MCF 10A (cell line): ENCODE results near the gene ASB3. TPM values are rescaled to one million over a fixed set of nuclear protein-coding genes. Genes with fewer than 3 reads are reported as not detected.
A peak's percentile ranks its signal among the peaks of the same experiment; 100 is the strongest.
"Not testable (repeated sequence)": the region's sequence is repeated elsewhere in the genome, so short reads cannot be mapped to it uniquely, and the experiment has no call there.

Experiments
- BruUV-seq: library from RNA; stranded (reverse); fragments of 400-500 nt; replicated peaks from 2 replicates; lab custom pipeline; 2021; lab: Mats Ljungman, UMichigan
- CTCF ChIA-PET: fragments of 300-600 bp; sonication (Branson Sonifier 250); formaldehyde crosslinking; extraction: SDS; loops from one replicate; lab custom pipeline; 2021; ENCODE audit warnings: antibody characterized with exemption, inconsistent platforms; lab: Yijun Ruan, JAX
- POLR2A ChIA-PET: fragments of 300-600, 350-650 bp; sonication (Branson Sonifier 250); formaldehyde crosslinking; extraction: SDS; loops from one replicate; lab custom pipeline; 2020; ENCODE audit warnings: antibody characterized with exemption, inconsistent platforms; lab: Yijun Ruan, JAX
- DNase-seq: peaks from one replicate; pipeline ENCODE4 v3.0.0-alpha.2; 2018; ENCODE audit not compliant: unreplicated experiment
- H3K27ac Mint-ChIP-seq: one replicate; pipeline ENCODE4 v1.8.0; 2022; ENCODE audit warnings: mild to moderate bottlenecking, low read depth, mixed read lengths; ENCODE audit not compliant: unreplicated experiment
- H3K27me3 Mint-ChIP-seq: one replicate; pipeline ENCODE4 v1.8.0; 2022; ENCODE audit warnings: mixed read lengths; ENCODE audit not compliant: insufficient read depth, unreplicated experiment
- H3K36me3 Mint-ChIP-seq: one replicate; pipeline ENCODE4 v1.8.0; 2022; ENCODE audit warnings: mild to moderate bottlenecking, moderate library complexity, mixed read lengths; ENCODE audit not compliant: insufficient read depth, unreplicated experiment
- H3K4me1 Mint-ChIP-seq: one replicate; pipeline ENCODE4 v1.8.0; 2022; ENCODE audit warnings: mixed read lengths; ENCODE audit not compliant: insufficient read depth, unreplicated experiment
- H3K4me3 Mint-ChIP-seq: one replicate; pipeline ENCODE4 v1.8.0; 2022; ENCODE audit warnings: mild to moderate bottlenecking, moderate library complexity, mixed read lengths; ENCODE audit not compliant: unreplicated experiment
- H3K9me3 Mint-ChIP-seq: one replicate; pipeline ENCODE4 v1.8.0; 2022; ENCODE audit warnings: mixed read lengths; ENCODE audit not compliant: unreplicated experiment
- intact Hi-C: fragments of 100-400 bp; cut with micrococcal nuclease; formaldehyde crosslinking; loops from 2 replicates; pipeline ENCODE4 v1.14.1; 2022
- total RNA-seq: library from RNA; stranded (reverse); gene quantifications from 2 replicates; pipeline ENCODE4 v1.2.3, GENCODE V29; 2022
- TF ChIP-seq, protein P1 (sequence below): fragments of 200-600 bp; IDR thresholded peaks from one replicate; pipeline ENCODE4 v1.8.0; 2022; ENCODE audit warnings: antibody characterized with exemption, mild to moderate bottlenecking; ENCODE audit not compliant: unreplicated experiment

ASB3 gene
- total RNA-seq, 1 experiment from 2014 or later = 19.7 TPM

DNA sequence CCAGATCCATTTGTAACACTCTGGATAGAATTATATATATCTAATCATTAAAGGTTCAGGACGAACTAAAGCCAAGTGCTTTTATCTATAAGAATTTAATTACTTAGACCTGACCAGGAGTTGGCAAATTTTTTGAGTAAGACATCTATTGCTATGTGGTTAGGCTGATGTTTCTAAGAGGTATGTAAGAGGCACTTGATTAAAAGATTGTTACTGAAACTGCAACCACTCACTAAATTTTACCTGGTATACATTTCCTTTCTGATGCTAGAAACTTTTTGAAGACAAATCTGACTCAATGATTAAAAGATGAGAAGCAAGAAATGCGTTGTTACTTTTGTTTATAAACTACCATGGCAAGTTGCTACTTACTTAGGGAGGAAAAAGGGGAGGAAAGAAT, 95.9 kb downstream of the ASB3 start:
- TF ChIP-seq, protein P1, sequence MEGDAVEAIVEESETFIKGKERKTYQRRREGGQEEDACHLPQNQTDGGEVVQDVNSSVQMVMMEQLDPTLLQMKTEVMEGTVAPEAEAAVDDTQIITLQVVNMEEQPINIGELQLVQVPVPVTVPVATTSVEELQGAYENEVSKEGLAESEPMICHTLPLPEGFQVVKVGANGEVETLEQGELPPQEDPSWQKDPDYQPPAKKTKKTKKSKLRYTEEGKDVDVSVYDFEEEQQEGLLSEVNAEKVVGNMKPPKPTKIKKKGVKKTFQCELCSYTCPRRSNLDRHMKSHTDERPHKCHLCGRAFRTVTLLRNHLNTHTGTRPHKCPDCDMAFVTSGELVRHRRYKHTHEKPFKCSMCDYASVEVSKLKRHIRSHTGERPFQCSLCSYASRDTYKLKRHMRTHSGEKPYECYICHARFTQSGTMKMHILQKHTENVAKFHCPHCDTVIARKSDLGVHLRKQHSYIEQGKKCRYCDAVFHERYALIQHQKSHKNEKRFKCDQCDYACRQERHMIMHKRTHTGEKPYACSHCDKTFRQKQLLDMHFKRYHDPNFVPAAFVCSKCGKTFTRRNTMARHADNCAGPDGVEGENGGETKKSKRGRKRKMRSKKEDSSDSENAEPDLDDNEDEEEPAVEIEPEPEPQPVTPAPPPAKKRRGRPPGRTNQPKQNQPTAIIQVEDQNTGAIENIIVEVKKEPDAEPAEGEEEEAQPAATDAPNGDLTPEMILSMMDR = no peak
- no peaks in the 10 kb centered on the region for H3K4me1 Mint-ChIP-seq
- intact Hi-C loops = no loop called here
- ChIA-PET POLR2A (interaction anchor here (0.6 kb wide), 1 partner anchor 21 kb away, joined by 4 read pairs; no protein-coding TSS in a partner anchor), CTCF (interaction anchor here (0.6 kb wide), 1 partner anchor 39 kb away, joined by 3 read pairs; no protein-coding TSS in a partner anchor)
- no TSS peak for BruUV-seq
- H3K4me3 Mint-ChIP-seq = no peak overlapping the region
- H3K27me3 Mint-ChIP-seq = no peaks in the 10 kb centered on the region
- no peak overlapping the region for H3K27ac Mint-ChIP-seq
- no peaks in the 10 kb centered on the region for H3K36me3 Mint-ChIP-seq
- no peak for DNase-seq
- H3K9me3 Mint-ChIP-seq = no peaks in the 10 kb centered on the region

DNA sequence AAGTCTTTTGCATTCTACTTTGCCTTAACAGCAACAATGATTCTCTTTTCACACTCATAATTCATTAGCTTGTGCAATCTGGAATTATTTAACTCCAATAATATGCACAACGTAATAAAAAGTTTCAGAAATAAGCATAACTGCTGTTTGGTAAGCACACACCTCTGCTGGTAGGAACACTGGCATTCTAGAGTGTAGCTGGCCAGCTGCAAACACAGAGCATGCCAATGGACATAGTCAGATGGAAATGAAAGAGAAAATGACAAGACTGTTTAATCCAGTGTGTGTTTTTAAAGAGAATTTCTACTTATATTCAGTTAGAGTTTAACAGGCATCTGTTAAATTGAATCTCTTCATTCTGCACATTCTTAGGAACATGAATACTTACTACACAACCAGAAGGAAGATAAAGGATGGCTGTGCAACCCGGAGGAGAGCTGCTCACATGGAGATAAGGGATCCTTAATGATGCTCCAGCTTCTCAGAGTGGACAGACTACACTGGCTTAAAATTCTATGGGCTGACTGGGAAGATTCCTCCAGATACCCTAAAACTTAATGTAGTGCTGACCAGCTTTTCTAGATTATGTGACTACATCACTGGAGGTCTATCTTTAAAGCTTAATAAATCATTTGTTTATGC, 113.8 kb downstream of the ASB3 start:
- H3K27ac Mint-ChIP-seq = peak overlapping the region; percentile 66

DNA sequence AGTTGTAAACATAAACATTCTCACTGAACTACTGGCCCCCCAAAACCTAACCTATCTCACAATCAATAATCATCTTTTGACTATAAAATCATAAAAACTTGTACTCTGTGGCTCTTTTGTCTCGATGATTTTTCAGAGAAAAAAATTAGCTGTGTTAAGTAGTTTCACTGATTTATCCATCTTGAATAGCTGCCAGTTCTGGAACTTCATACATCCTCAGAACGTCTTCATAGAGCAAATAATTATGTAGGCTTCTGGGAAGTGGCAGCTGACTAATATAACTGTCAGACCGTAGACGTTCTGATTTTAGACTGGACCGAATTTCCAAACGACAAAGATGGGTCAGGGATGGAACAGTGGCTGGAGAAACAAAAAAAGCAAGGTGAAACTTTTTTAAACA, 116.4 kb downstream of the ASB3 start:
- TF ChIP-seq, protein P1 = no peak

More for the DNA sequence above, 113.8 kb downstream of the ASB3 start:
- Mint-ChIP-seq H3K27me3 (no peaks in the 10 kb centered on the region), H3K4me3 (no peak overlapping the region), H3K9me3 (no peaks in the 10 kb centered on the region), H3K4me1 (peaks cover 6% of the 10 kb centered on the region), H3K36me3 (peaks cover 12% of the 10 kb centered on the region)
- no peak for DNase-seq
- POLR2A ChIA-PET = interaction anchor here (1.2 kb wide), 1 partner anchor 15 kb away, joined by 5 read pairs; no protein-coding TSS in a partner anchor
- TF ChIP-seq, protein P1 = no peak
- no TSS peak for BruUV-seq
- CTCF ChIA-PET = interaction anchor here (0.6 to 0.9 kb wide), 2 partner anchors 13 to 35 kb away, joined by 3 read pairs; no protein-coding TSS in a partner anchor
- intact Hi-C loops = no loop called here

DNA sequence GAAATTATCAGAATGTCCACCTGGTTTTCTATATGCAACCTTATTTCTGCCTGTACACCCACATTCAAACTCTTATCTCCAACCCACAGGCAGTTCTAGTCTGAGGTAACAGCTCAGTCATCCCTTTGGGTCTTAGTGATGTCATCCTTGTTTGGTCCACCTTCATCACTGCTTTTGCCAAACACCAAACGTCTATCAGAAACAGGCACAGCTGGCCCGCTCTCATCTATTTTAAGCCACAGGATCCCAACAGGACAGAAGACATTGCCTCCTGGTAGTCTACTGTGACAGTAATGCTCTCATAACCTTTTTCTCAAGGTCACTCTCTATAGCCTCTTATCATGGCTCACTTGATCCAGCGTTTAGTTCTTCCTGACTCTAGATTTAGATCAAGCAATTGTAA, 118.1 kb downstream of the ASB3 start:
- Mint-ChIP-seq H3K4me1 (peaks cover 6% of the 10 kb centered on the region), H3K9me3 (no peaks in the 10 kb centered on the region), H3K27me3 (no peaks in the 10 kb centered on the region), H3K27ac (no peak overlapping the region), H3K36me3 (peaks cover 12% of the 10 kb centered on the region), H3K4me3 (no peak overlapping the region)
- POLR2A ChIA-PET = no interaction called here
- TF ChIP-seq, protein P1 = no peak
- CTCF ChIA-PET = no interaction called here
- BruUV-seq = no TSS peak
- no peak for DNase-seq
- intact Hi-C loops = no loop called here

More for the DNA sequence above, 116.4 kb downstream of the ASB3 start:
- no peak for DNase-seq
- H3K4me1 Mint-ChIP-seq = peaks cover 6% of the 10 kb centered on the region
- no peak overlapping the region for H3K27ac Mint-ChIP-seq
- H3K4me3 Mint-ChIP-seq = no peak overlapping the region
- no peaks in the 10 kb centered on the region for H3K9me3 Mint-ChIP-seq
- BruUV-seq = no TSS peak
- CTCF ChIA-PET = no interaction called here
- no peaks in the 10 kb centered on the region for H3K27me3 Mint-ChIP-seq
- H3K36me3 Mint-ChIP-seq = peaks cover 12% of the 10 kb centered on the region
- POLR2A ChIA-PET = interaction anchor here (0.7 kb wide), 1 partner anchor 21 kb away, joined by 4 read pairs; no protein-coding TSS in a partner anchor
- intact Hi-C loops = no loop called here

DNA sequence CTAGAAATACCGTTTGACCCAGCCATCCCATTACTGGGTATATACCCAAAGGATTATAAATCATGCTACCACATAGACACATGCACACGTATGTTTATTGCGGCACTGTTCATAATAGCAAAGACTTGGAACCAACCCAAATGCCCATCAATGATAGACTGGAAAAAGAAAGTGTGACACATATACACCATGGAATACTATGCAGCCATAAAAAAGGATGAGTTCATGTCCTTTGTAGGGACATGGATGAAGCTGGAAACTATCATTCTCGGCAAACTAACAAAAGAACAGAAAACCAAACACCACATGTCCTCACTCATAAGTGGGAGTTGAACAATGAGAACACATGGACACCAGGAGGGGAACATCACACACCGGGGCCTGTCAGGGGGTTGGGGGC, 119.6 kb downstream of the ASB3 start:
- POLR2A ChIA-PET, BruUV-seq, H3K4me1 Mint-ChIP-seq, H3K27ac Mint-ChIP-seq, CTCF ChIA-PET, H3K9me3 Mint-ChIP-seq, H3K4me3 Mint-ChIP-seq, intact Hi-C loops, H3K27me3 Mint-ChIP-seq, DNase-seq: not testable (repeated sequence)
- peaks cover 12% of the 10 kb centered on the region for H3K36me3 Mint-ChIP-seq
